Measurements from ENCODE around the gene CTAG1B.

- no peak for TF ChIP-seq CTCF (IDR thresholded peaks at IDR 0.05)
- TF ChIP-seq EZH2phosphoT487 (IDR thresholded peaks at IDR 0.05) = no peak
Measured at GRCh38 chrX:154600759-154601374, 18.2 kb downstream of the CTAG1B start.
